ENCODE measurements around the gene IFRD2. TPM values are rescaled to one million over a fixed set of nuclear protein-coding genes. Genes with fewer than 3 reads are reported as not detected.

IFRD2 gene, protein sequence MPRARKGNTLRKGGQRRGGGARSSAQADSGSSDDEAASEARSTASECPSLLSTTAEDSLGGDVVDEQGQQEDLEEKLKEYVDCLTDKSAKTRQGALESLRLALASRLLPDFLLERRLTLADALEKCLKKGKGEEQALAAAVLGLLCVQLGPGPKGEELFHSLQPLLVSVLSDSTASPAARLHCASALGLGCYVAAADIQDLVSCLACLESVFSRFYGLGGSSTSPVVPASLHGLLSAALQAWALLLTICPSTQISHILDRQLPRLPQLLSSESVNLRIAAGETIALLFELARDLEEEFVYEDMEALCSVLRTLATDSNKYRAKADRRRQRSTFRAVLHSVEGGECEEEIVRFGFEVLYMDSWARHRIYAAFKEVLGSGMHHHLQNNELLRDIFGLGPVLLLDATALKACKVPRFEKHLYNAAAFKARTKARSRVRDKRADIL
- total RNA-seq = 100 to 1,000 TPM; 100 to 125 TPM

GRCh38 chr3:50292159-50293078 lies at the start of gene IFRD2:
Gene IFRD2, minus strand, starts transcription at chr3:50292429. Its CDS starts 155 bp downstream, at chr3:50292274.
- no peaks in the 10 kb centered on the region for H3K27me3 Mint-ChIP-seq
- H3K4me3 Mint-ChIP-seq = peak within 1 kb of the TSS; percentile 88
- H3K36me3 Mint-ChIP-seq (ENCODE audit: low read depth) = peaks cover 35% of the 10 kb centered on the region
- peaks cover 16% of the 10 kb centered on the region for H3K4me1 Mint-ChIP-seq
- intact Hi-C loops (cut with DNase I, micrococcal nuclease) = loop anchor here (1.0 to 10.0 kb wide), 19 partner anchors 18 to 1093 kb away; partner anchors contain the start of genes CYB561D2 (in 2 of the 2), NPRL2 (in 2 of the 2), TMEM115 (in 2 of the 2) and CISH (in 1 of the 2)
- DNase-seq = peak; percentile 98
- POLR2A ChIA-PET = interaction anchor here (0.6 to 1.1 kb wide), 2 partner anchors 9 to 45 kb away, joined by 3 read pairs; no protein-coding TSS in a partner anchor
- H3K9me3 Mint-ChIP-seq (ENCODE audit: low read depth) = no peaks in the 10 kb centered on the region
- CTCF ChIA-PET = interaction anchor here (0.5 to 1.8 kb wide), 13 partner anchors 9 to 513 kb away, joined by 3 to 8 read pairs (median 4); partner anchors contain the start of genes GNAI2, HYAL2 and TUSC2
- peak; percentile 99 for ATAC-seq
- peak within 1 kb of the TSS; percentile 99 for H3K27ac Mint-ChIP-seq

GRCh38 chr3:50341537-50341936 lies 49.3 kb upstream of the IFRD2 start:
- Mint-ChIP-seq H3K4me3 (peak overlapping the region; percentile 83), H3K27ac (no peak overlapping the region), H3K36me3 (ENCODE audit: low read depth) (peaks cover 22% of the 10 kb centered on the region), H3K9me3 (ENCODE audit: low read depth) (no peaks in the 10 kb centered on the region), H3K27me3 (no peaks in the 10 kb centered on the region), H3K4me1 (peaks cover 27% of the 10 kb centered on the region)
- ATAC-seq = no peak
- ChIA-PET POLR2A (no interaction called here), CTCF (interaction anchor here (1.0 to 1.3 kb wide), 3 partner anchors 11 to 43 kb away, joined by 3 to 6 read pairs (median 4); partner anchors contain the start of genes HYAL3 and NAA80)
- intact Hi-C loops (cut with DNase I, micrococcal nuclease) = no loop called here
- no peak for DNase-seq

- intact Hi-C loops (cut with DNase I, micrococcal nuclease) = no loop called here
- DNase-seq (peak; percentile 84), ATAC-seq (peak; percentile 42)
- H3K4me1 Mint-ChIP-seq = peaks cover 30% of the 10 kb centered on the region
- peak within 1 kb of the TSS; percentile 83 for H3K4me3 Mint-ChIP-seq
- no peaks in the 10 kb centered on the region for H3K27me3 Mint-ChIP-seq
- POLR2A ChIA-PET = interaction anchor here (0.5 to 1.6 kb wide), 8 partner anchors 10 to 1925 kb away, joined by 3 to 7 read pairs (median 3); partner anchors contain the start of genes CYB561D2, HYAL3, NAA80 and NPRL2
- peaks cover 31% of the 10 kb centered on the region for H3K36me3 Mint-ChIP-seq (ENCODE audit: low read depth)
- CTCF ChIA-PET = interaction anchor here (0.6 to 1.5 kb wide), 7 partner anchors 9 to 212 kb away, joined by 3 to 8 read pairs (median 3); partner anchors contain the start of genes CYB561D2, LSMEM2, NPRL2 and TUSC2
- no peaks in the 10 kb centered on the region for H3K9me3 Mint-ChIP-seq (ENCODE audit: low read depth)
- peak within 1 kb of the TSS; percentile 91 for H3K27ac Mint-ChIP-seq
These were observed 48.5 kb upstream of the IFRD2 start, which contains the start of gene RASSF1 for GRCh38 chr3:50340448-50341329. Gene RASSF1, minus strand, starts transcription at chr3:50340836. Its CDS starts 31 bp downstream, at chr3:50340805.

DNA sequence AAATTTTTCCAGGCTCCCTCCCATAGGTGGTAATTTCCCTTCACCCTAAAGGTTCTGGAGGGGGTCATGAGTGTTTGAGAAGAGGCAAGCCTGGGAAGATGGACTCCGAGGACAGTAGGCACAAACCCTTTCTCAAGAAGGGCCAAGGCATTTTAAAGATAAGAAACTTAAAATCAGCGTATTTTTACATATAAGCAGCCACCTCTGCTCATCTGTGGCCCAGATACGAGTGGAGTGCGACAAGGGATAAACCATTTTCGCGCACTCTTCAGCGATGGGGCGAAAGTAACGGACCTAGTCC lies 47.9 kb upstream of the IFRD2 start:
- H3K36me3 Mint-ChIP-seq (ENCODE audit: low read depth) = peaks cover 37% of the 10 kb centered on the region

DNA sequence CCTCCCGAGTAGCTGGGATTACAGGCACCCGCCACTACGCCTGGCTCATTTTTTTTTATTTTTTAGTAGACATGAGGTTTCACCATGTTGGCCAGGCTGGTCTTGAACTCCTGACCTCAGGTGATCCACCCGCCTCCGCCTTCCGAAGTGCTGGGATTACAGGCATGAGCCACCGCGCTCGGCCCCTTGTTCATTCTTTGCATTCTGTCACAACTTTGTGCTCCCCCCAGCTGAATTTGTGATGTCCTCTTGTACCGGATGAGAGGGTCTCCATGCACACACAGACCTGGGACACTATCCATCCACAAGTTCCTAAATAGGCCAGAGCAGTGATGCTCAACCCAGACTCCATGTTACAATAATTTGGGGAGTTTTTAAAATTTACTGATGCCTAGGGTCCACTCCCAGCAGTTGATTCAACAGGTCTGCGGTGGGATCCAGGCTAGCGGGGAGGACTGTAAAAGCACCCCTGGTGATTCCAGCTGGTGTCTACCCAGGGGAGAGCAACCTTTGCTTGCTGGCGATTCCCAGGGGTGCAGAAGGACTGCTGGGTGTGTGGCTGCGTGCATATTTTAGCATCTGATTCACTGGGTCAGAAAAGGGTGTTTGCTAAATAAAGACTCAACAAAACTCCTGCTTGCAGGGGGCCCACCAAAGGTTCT lies 47.4 kb upstream of the IFRD2 start:
- ATAC-seq = no peak
- POLR2A ChIA-PET = interaction anchor here (0.6 to 1.6 kb wide), 3 partner anchors 18 to 266 kb away, joined by 3 to 6 read pairs (median 5); no protein-coding TSS in a partner anchor
- Mint-ChIP-seq H3K27ac (peak overlapping the region; percentile 91), H3K4me1 (peaks cover 38% of the 10 kb centered on the region), H3K27me3 (no peaks in the 10 kb centered on the region), H3K4me3 (peak overlapping the region; percentile 83), H3K36me3 (ENCODE audit: low read depth) (peaks cover 41% of the 10 kb centered on the region), H3K9me3 (ENCODE audit: low read depth) (no peaks in the 10 kb centered on the region)
- DNase-seq = no peak
- intact Hi-C loops (cut with DNase I, micrococcal nuclease) = loop anchor here (5.0 to 10.0 kb wide), 3 partner anchors 273 to 1938 kb away; partner anchors contain the start of genes CISH (in 1 of the 2), TEX264 (in 1 of the 2) and WDR82 (in 1 of the 2)
- CTCF ChIA-PET = interaction anchor here (1.2 to 3.3 kb wide), 4 partner anchors 11 to 93 kb away, joined by 4 to 17 read pairs (median 6); partner anchors contain the start of genes CYB561D2, NPRL2 and TUSC2

More for the DNA sequence above, 47.9 kb upstream of the IFRD2 start:
- POLR2A ChIA-PET = interaction anchor here (0.8 to 1.6 kb wide), 6 partner anchors 10 to 1926 kb away, joined by 3 to 7 read pairs (median 3); partner anchors contain the start of genes CYB561D2, HYAL3, NAA80 and NPRL2
- intact Hi-C loops (cut with DNase I, micrococcal nuclease) = no loop called here
- ATAC-seq = no peak
- Mint-ChIP-seq H3K27me3 (no peaks in the 10 kb centered on the region), H3K27ac (peak overlapping the region; percentile 91), H3K9me3 (ENCODE audit: low read depth) (no peaks in the 10 kb centered on the region), H3K4me3 (peak overlapping the region; percentile 83), H3K4me1 (peaks cover 35% of the 10 kb centered on the region)
- no peak for DNase-seq
- CTCF ChIA-PET = interaction anchor here (0.7 to 1.5 kb wide), 3 partner anchors 9 to 12 kb away, joined by 3 to 8 read pairs (median 3); partner anchors contain the start of genes CYB561D2, NPRL2 and TUSC2

DNA sequence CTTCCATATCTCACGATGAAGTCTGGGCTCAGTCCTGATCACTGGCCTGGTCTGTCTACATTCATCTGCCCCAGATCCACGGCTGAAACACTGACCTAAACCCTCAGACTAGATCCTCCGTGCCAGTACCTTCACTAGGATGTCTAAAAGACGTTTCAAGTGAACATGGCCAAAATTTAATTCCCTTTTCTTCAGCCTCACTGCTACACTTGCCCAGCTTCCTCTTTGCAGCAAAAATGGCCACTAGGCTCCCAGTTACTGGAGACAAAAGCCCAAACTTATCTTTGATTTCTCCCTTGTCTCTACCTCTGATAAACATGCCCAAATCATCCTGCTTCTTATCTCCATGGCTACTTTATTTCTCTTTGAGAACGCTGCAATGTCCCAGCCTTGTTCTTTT lies 46.7 kb upstream of the IFRD2 start:
- CTCF ChIA-PET = interaction anchor here (1.1 to 3.3 kb wide), 4 partner anchors 11 to 92 kb away, joined by 4 to 17 read pairs (median 4); partner anchors contain the start of genes CYB561D2, NPRL2 and TUSC2
- ATAC-seq (no peak), DNase-seq (no peak)
- H3K36me3 Mint-ChIP-seq (ENCODE audit: low read depth) = peaks cover 47% of the 10 kb centered on the region
- peaks cover 44% of the 10 kb centered on the region for H3K4me1 Mint-ChIP-seq
- H3K4me3 Mint-ChIP-seq = peak overlapping the region; percentile 83
- intact Hi-C loops (cut with DNase I, micrococcal nuclease) = loop anchor here (5.0 to 10.0 kb wide), 3 partner anchors 273 to 1938 kb away; partner anchors contain the start of genes CISH (in 1 of the 2), TEX264 (in 1 of the 2) and WDR82 (in 1 of the 2)
- POLR2A ChIA-PET = interaction anchor here (0.6 kb wide), 1 partner anchor 267 kb away, joined by 3 read pairs; no protein-coding TSS in a partner anchor
- H3K9me3 Mint-ChIP-seq (ENCODE audit: low read depth) = no peaks in the 10 kb centered on the region
- H3K27me3 Mint-ChIP-seq = no peaks in the 10 kb centered on the region
- H3K27ac Mint-ChIP-seq = peak overlapping the region; percentile 91

DNA sequence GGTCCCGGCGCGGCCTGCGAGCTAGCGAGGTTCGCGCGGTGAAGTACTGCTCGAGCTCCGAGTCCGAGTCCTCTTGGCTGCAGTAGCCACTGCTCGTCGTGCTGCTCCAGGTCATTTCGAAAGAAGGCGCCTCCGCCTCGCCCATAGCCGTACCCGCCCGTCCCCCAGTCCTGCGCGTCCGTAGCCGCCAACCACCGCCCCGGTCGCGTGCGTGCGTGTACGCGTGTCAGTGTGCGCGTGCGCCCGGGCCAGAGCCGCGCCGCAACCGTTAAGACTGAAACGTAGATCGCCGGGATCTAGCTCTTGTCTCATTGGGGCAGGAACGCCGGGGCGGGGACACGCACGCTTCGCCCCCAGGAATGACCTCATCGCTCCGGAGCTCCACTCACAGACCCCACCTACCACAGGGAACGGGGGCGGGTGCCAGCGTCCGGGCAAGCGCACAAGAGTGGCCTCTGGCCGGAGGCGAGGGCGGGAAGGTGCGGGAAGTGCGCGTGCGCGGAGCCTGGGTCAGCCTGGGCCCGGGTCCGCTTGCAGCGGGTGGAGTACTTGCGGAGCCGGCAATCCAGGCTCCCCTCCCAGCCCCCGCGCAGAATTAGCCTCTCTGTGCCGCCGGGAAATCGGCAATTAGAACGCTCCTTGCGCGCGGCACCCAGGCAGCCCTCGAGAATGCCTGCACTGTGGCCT lies 45.1 kb upstream of the IFRD2 start:
- H3K27ac Mint-ChIP-seq = peak overlapping the region; percentile 91
- H3K9me3 Mint-ChIP-seq (ENCODE audit: low read depth) = no peaks in the 10 kb centered on the region
- H3K27me3 Mint-ChIP-seq = no peaks in the 10 kb centered on the region
- POLR2A ChIA-PET = interaction anchor here (0.6 to 2.6 kb wide), 20 partner anchors 8 to 274 kb away, joined by 3 to 20 read pairs (median 3); partner anchors contain the start of genes CISH, CYB561D2, GNAI2 and HEMK1
- peak overlapping the region; percentile 83 for H3K4me3 Mint-ChIP-seq
- intact Hi-C loops (cut with DNase I, micrococcal nuclease) = loop anchor here (1.0 to 10.0 kb wide), 16 partner anchors 9 to 1940 kb away; partner anchors contain the start of genes CYB561D2 (in 2 of the 2), HYAL3 (in 2 of the 2), NAA80 (in 2 of the 2) and NPRL2 (in 2 of the 2)
- ATAC-seq (peak; percentile 82), DNase-seq (peak; percentile 99)
- CTCF ChIA-PET = interaction anchor here (0.6 to 3.3 kb wide), 16 partner anchors 9 to 1330 kb away, joined by 3 to 27 read pairs (median 4); partner anchors contain the start of genes CYB561D2, HYAL2, HYAL3 and IFRD2
- peaks cover 57% of the 10 kb centered on the region for H3K36me3 Mint-ChIP-seq (ENCODE audit: low read depth)
- peaks cover 50% of the 10 kb centered on the region for H3K4me1 Mint-ChIP-seq

DNA sequence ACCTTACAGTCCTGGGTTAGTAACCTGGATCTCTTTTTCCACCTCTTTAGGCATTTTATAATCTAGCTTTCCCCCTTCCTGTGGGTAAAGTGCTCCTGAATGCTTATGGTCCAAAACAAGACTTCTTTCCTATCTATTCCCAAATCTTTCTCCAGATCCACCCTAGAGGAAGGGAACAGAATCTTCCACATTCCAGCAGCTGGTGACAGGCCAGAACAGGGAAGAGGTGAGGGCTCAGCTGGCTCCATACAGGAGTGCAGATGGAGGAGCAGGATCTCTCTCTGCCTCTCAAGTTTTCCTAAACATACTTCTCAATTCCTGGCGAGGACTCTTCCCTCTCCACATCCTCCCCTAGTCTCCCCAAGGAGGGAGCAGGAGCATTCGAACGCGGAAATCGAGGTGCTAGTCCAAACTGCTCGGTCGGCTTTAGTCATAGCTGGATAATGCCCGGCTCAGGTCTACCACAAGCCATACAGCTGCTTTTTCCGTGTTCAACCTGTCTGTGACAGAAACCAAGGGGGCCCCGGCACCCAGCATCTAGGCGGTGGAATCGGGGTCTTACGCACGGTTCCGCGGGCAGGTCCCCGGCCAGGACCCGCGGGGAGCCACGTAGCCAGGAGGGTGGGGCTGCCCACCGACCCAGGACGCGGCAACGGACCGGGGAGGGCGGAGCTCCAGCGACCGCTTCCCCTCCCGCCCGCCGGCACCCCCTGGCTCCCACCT lies 44.4 kb upstream of the IFRD2 start:
- CTCF ChIA-PET = interaction anchor here (0.6 to 3.3 kb wide), 17 partner anchors 8 to 1330 kb away, joined by 3 to 27 read pairs (median 4); partner anchors contain the start of genes CYB561D2, HYAL2, HYAL3 and NAA80
- POLR2A ChIA-PET = interaction anchor here (0.6 to 2.6 kb wide), 19 partner anchors 8 to 1373 kb away, joined by 3 to 20 read pairs (median 4); partner anchors contain the start of genes CISH, CYB561D2, HEMK1 and HYAL3
- intact Hi-C loops (cut with DNase I, micrococcal nuclease) = loop anchor here (1.0 to 10.0 kb wide), 16 partner anchors 8 to 1941 kb away; partner anchors contain the start of genes CYB561D2 (in 2 of the 2), HYAL3 (in 2 of the 2), NAA80 (in 2 of the 2) and NPRL2 (in 2 of the 2)
- ATAC-seq (peak; percentile 25), DNase-seq (no peak)
- Mint-ChIP-seq H3K9me3 (ENCODE audit: low read depth) (no peaks in the 10 kb centered on the region), H3K4me3 (peak overlapping the region; percentile 83), H3K27me3 (no peaks in the 10 kb centered on the region), H3K36me3 (ENCODE audit: low read depth) (peaks cover 63% of the 10 kb centered on the region), H3K27ac (peak overlapping the region; percentile 94), H3K4me1 (peaks cover 50% of the 10 kb centered on the region)

Measured in activated CD4-positive, alpha-beta T cell treated with anti-CD3 and anti-CD28 coated beads for 36 hours (primary cell).